Uterus (tissue), 4 donors: ENCODE results near the gene PARP8. TPM values are rescaled to one million over a fixed set of nuclear protein-coding genes. Genes with fewer than 3 reads are reported as not detected.
A peak's percentile ranks its signal among the peaks of the same experiment; 100 is the strongest.
"Not testable (repeated sequence)": the region's sequence is repeated elsewhere in the genome, so short reads cannot be mapped to it uniquely, and the experiment has no call there.

Experiments
- DNase-seq, 2 donors: peaks; one replicate each; pipeline ENCODE4 v3.0.0-alpha.2; 2019 to 2020
- H3K27ac ChIP-seq, 2 donors: fragments of 200-600 bp; sonication (generic); 1 replicate in 1 of 2; 2 replicates in 1 of 2; pipeline ENCODE4 v1.5.1; 2016 to 2018
- H3K27me3 ChIP-seq, 2 donors: fragments of 200-600 bp; sonication (generic); one replicate each; pipeline ENCODE4 v1.5.1; 2018 to 2019; ENCODE audit warnings: control low read depth in 1 of 2
- H3K36me3 ChIP-seq, 2 donors: fragments of 200-600 bp; sonication (generic); one replicate each; pipeline ENCODE4 v1.5.1; 2019; ENCODE audit warnings: control low read depth in 1 of 2
- H3K4me1 ChIP-seq, 2 donors: fragments of 200-600 bp; sonication (generic); one replicate each; pipeline ENCODE4 v1.5.1; 2018 to 2019; ENCODE audit warnings: control low read depth in 1 of 2
- H3K4me3 ChIP-seq, 2 donors: fragments of 200-600 bp; sonication (generic); 1 replicate in 1 of 2; 2 replicates in 1 of 2; pipeline ENCODE4 v1.5.1; 2018 to 2019; ENCODE audit warnings: mild to moderate bottlenecking in 1 of 2
- H3K9me3 ChIP-seq, 2 donors: fragments of 200-600 bp; sonication (generic); one replicate each; pipeline ENCODE4 v1.5.1; 2019; ENCODE audit warnings: control low read depth in 1 of 2
- POLR2A ChIP-seq, 2 donors: fragments of 450-650 bp; IDR thresholded peaks; one replicate each; pipeline ENCODE4 v1.6.1; 2016; ENCODE audit warnings: antibody characterized with exemption in 2 of 2, mild to moderate bottlenecking in 1 of 2, moderate library complexity in 1 of 2
- intact Hi-C: fragments of 100-400 bp; cut with DNase I; formaldehyde crosslinking; loops from one replicate; pipeline ENCODE4 v1.15.1; 2023; ENCODE audit warnings: low total_unique reads
- total RNA-seq, 4 donors: library from RNA; depleted of rRNA in 3 of 4; stranded (reverse); fragments of >200 nt in 3 of 4; gene quantifications; one replicate each; pipeline versions ENCODE4 v1.1.0 to v1.2.4, GENCODE V29; 2014 to 2023
- TF ChIP-seq, protein P1 (sequence below), 4 experiments: fragments of 200-600 bp in 2 of 4; fragments of 450-650 bp in 2 of 4; sonication (generic) in 2 of 4; IDR thresholded peaks; one replicate each; pipeline ENCODE4 v1.5.1; 2016 to 2019; ENCODE audit warnings: antibody characterized with exemption in 4 of 4, mild to moderate bottlenecking in 2 of 4, moderate library complexity in 1 of 4
- donor health status: DM: yes; HTN: yes; CAD: no.

PARP8 gene, protein sequence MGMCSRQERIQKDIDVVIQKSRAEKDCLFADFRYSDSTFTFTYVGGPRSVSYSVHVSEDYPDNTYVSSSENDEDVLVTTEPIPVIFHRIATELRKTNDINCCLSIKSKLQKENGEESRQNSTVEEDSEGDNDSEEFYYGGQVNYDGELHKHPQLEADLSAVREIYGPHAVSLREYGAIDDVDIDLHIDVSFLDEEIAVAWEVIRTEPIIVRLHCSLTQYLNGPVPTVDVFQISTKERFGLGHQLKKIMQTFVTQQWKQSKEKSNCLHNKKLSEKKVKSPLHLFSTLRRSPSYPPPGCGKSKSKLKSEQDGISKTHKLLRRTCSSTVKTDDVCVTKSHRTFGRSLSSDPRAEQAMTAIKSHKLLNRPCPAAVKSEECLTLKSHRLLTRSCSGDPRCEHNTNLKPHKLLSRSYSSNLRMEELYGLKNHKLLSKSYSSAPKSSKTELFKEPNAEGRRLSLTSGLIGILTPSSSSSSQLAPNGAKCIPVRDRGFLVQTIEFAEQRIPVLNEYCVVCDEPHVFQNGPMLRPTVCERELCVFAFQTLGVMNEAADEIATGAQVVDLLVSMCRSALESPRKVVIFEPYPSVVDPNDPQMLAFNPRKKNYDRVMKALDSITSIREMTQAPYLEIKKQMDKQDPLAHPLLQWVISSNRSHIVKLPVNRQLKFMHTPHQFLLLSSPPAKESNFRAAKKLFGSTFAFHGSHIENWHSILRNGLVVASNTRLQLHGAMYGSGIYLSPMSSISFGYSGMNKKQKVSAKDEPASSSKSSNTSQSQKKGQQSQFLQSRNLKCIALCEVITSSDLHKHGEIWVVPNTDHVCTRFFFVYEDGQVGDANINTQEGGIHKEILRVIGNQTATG
- 10 to 100 TPM in 3 of 4 donors, 1 to 10 TPM in 1; 2.3 to 23.8 (median 22.9) TPM for total RNA-seq

DNA sequence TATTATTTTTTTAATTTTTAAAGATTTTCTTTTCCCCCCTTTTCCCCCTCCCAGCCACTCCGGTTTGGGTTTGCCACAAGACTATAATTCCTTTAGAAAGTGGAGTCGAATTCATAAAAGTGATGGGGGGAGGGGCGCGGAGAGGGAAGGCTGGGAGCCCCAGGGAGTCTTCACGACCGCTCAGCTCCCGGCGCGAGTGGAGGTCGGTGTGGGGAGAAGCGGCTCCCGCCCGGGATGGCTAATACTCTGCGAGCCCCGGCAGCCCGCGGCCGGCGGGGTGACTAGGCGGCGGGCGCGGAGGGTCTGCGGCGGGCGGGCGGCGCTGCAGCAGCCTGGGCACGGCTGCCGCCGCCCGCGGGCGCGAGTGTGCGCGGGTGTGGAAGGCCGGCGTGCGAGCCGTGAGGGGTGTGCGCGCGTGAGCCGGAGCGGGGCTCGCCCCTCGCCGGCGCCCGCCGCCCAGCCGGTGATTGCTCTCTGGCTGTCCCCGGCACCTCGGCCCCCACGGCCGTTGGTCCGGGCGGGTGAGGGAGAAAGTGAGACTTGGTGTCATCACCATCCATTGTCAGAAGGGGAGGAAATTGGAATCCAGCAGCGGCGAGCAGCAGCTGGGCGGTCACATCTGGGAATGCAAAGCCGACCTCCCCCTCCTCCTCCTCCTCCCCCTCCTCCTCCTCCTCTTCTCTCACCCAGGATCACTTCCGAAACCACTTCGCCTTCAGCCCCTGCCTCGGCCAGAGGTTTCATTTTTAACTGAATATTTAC is at the start of gene PARP8:
Gene PARP8, plus strand, starts transcription at position 377 of the 762 bp plus-strand sequence. CDS start 459 bp downstream, outside the sequence.
- DNase-seq, result peak; percentile 50 to 51
- no peaks in the 10 kb centered on the region for H3K4me1 ChIP-seq
- no peaks in the 10 kb centered on the region for H3K36me3 ChIP-seq
- H3K9me3 ChIP-seq, result no peaks in the 10 kb centered on the region
- intact Hi-C loops, result no loop called here
- H3K4me3 ChIP-seq, result peak within 1 kb of the TSS; percentile 73 to 77
- peak within 1 kb of the TSS; percentile 64 to 80 for H3K27ac ChIP-seq
- TF ChIP-seq POLR2A (IDR thresholded peaks at IDR 0.05), result no peak
- TF ChIP-seq, protein P1, sequence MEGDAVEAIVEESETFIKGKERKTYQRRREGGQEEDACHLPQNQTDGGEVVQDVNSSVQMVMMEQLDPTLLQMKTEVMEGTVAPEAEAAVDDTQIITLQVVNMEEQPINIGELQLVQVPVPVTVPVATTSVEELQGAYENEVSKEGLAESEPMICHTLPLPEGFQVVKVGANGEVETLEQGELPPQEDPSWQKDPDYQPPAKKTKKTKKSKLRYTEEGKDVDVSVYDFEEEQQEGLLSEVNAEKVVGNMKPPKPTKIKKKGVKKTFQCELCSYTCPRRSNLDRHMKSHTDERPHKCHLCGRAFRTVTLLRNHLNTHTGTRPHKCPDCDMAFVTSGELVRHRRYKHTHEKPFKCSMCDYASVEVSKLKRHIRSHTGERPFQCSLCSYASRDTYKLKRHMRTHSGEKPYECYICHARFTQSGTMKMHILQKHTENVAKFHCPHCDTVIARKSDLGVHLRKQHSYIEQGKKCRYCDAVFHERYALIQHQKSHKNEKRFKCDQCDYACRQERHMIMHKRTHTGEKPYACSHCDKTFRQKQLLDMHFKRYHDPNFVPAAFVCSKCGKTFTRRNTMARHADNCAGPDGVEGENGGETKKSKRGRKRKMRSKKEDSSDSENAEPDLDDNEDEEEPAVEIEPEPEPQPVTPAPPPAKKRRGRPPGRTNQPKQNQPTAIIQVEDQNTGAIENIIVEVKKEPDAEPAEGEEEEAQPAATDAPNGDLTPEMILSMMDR (IDR thresholded peaks at IDR 0.05), result no peak
- H3K27me3 ChIP-seq, result no peaks in the 10 kb centered on the region

DNA sequence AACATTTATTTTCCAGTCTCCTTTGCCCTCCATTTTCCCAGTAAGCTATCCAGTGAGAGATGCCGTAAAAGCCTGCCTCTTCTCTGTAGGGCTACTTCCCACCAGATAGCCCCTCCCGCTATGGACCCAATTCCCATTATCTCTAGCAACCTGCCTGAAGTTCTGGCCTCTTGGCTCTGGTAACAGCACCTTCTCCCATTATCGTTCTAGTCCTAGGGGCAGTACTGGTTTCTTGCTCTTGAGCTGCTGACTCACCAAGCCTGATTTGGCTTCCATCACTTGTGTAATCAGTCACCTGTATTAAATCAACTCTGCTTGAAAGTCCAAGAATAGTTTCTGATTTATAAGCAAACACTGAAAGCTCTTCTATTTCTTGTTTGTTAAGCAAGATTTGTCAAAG is 42.8 kb upstream of the PARP8 start:
- H3K27me3 ChIP-seq, result no peaks in the 10 kb centered on the region
- H3K27ac ChIP-seq, result no peak overlapping the region
- TF ChIP-seq, protein P1 (IDR thresholded peaks at IDR 0.05), result no peak
- no peak for TF ChIP-seq POLR2A (IDR thresholded peaks at IDR 0.05)
- no peaks in the 10 kb centered on the region for H3K36me3 ChIP-seq
- no peak overlapping the region for H3K4me3 ChIP-seq
- H3K9me3 ChIP-seq, result no peaks in the 10 kb centered on the region
- DNase-seq, result no peak
- no peaks in the 10 kb centered on the region for H3K4me1 ChIP-seq
- intact Hi-C loops, result no loop called here

GRCh38 chr5:50634866-50635265 is 31.6 kb upstream of the PARP8 start:
- peak in 1 of 2 donors; percentile 12 for DNase-seq
- intact Hi-C loops, H3K27me3 ChIP-seq, H3K9me3 ChIP-seq, H3K4me1 ChIP-seq, H3K27ac ChIP-seq, H3K36me3 ChIP-seq, H3K4me3 ChIP-seq: not testable (repeated sequence)

DNA sequence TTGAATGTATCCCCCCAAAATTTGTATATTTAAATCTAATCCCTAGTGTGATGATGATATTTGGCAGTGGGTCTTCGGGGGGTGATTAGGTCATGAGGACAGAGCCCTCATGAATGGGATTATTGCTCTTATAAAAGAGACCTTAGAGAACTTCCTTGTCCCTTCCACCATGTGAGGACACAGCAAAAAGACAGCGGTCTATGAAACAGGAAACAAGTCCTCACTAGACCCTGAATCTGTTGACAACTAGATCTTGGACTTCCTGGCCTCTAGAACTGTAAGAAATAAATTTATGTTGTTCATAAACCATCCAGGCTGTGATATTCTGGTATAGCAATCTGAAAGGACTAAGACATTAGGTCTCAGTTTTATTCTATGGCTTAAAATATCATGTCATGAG is 28.9 kb upstream of the PARP8 start:
- H3K9me3 ChIP-seq, H3K4me3 ChIP-seq, H3K27me3 ChIP-seq, H3K27ac ChIP-seq, H3K36me3 ChIP-seq, H3K4me1 ChIP-seq, intact Hi-C loops, DNase-seq: not testable (repeated sequence)

DNA sequence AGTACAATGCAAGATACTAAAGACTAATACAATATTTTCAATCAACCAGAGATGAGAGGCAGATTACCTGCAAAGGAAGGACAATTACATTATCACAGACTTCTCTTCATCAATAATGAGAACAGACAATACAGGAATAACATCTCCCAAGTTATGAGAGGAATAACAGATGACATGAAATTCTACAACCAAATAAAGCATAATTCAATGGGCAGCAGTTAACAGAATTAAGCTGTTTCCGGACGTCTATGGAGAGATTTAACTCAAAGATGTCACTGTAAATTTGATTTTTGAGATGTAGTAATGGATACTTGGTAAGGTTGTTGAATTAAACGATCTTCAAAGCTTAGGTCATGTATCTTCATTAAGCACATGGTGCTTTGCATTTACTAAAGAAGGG is 19.8 kb upstream of the PARP8 start:
- H3K27me3 ChIP-seq, result no peaks in the 10 kb centered on the region
- H3K4me3 ChIP-seq, result no peak overlapping the region
- intact Hi-C loops, result no loop called here
- no peak for DNase-seq
- no peak overlapping the region for H3K27ac ChIP-seq
- H3K36me3 ChIP-seq, result no peaks in the 10 kb centered on the region
- H3K9me3 ChIP-seq, result no peaks in the 10 kb centered on the region
- TF ChIP-seq, protein P1 (IDR thresholded peaks at IDR 0.05), result no peak
- no peak for TF ChIP-seq POLR2A (IDR thresholded peaks at IDR 0.05)
- no peaks in the 10 kb centered on the region for H3K4me1 ChIP-seq
